ENCODE measurements around the gene IGF1R.

IGF1R gene

DNA sequence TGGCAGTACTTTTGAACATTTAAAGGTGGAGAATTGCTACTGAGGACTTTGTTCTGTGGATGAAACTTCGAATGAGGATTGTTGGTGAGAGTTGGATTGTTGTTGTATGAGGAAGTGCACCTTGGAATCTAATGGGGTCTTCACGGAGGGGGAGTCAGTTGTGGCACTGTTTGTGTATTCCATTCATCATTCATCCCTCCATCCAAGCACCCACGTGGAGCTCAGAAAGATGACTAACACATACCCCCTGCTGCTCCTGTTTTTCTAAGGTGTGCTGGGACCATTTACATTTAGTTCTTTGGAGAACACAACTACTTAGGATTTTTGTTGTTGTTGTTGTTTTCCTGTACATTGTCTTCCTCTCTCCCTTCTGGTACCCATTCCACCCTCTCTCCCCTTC lies 122.6 kb downstream of the IGF1R start:
- no peak for TF ChIP-seq CTCF (IDR thresholded peaks at IDR 0.05; ENCODE audit: low read depth, low read length, missing control alignments)
- DNase-seq (ENCODE audit: low read depth): no peak
- H3K4me3 ChIP-seq (ENCODE audit: low read depth, low read length): no peak overlapping the region

GRCh38 chr15:98771541-98771940 lies 123.2 kb downstream of the IGF1R start:
- TF ChIP-seq CTCF (IDR thresholded peaks at IDR 0.05; ENCODE audit: low read depth, low read length, missing control alignments): no peak
- DNase-seq (ENCODE audit: low read depth): no peak
- no peak overlapping the region for H3K4me3 ChIP-seq (ENCODE audit: low read depth, low read length)

GRCh38 chr15:98772895-98773294 lies 124.6 kb downstream of the IGF1R start:
- no peak for DNase-seq (ENCODE audit: low read depth)
- no peak for TF ChIP-seq CTCF (IDR thresholded peaks at IDR 0.05; ENCODE audit: low read depth, low read length, missing control alignments)
- H3K4me3 ChIP-seq (ENCODE audit: low read depth, low read length): no peak overlapping the region

GRCh38 chr15:98773616-98774015 lies 125.3 kb downstream of the IGF1R start:
- no peak overlapping the region for H3K4me3 ChIP-seq (ENCODE audit: low read depth, low read length)
- no peak for TF ChIP-seq CTCF (IDR thresholded peaks at IDR 0.05; ENCODE audit: low read depth, low read length, missing control alignments)
- DNase-seq (ENCODE audit: low read depth): no peak

DNA sequence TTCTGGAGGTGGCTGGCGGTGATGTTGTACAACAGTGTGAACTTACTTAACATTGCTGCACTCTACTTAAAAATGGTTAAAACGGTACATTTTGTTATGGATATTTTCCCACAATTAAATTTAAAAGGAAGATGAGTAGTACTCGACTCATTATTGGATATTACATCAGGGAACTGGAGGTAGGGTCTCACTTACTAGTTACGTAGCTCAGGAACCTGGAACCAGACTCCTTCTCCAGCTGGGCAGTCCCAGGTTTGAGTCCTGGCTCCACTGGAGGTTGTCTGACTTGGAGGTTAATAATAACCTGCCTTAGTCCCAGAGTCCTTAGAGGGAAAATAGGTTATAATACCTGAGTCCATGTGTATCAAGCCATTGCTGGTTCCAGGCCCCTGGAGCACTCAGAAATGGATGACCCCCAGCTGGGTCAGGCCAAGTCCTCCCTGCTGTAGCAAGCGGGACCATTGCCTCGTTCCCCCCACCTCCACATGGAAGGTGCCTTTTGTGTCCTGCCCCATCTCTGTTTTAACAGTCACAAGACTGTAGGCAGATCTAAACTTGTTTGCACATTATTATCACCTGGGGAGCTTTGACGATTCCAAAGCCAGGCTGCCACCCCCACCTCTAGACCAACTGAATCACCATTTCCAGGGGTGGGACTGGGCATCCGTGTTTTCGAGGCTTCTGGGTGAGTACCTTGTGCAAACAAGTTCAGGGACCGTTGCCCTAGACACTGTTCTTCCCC lies 126.6 kb downstream of the IGF1R start:
- H3K4me3 ChIP-seq (ENCODE audit: low read depth, low read length): no peak overlapping the region
- no peak for TF ChIP-seq CTCF (IDR thresholded peaks at IDR 0.05; ENCODE audit: low read depth, low read length, missing control alignments)
- no peak for DNase-seq (ENCODE audit: low read depth)

DNA sequence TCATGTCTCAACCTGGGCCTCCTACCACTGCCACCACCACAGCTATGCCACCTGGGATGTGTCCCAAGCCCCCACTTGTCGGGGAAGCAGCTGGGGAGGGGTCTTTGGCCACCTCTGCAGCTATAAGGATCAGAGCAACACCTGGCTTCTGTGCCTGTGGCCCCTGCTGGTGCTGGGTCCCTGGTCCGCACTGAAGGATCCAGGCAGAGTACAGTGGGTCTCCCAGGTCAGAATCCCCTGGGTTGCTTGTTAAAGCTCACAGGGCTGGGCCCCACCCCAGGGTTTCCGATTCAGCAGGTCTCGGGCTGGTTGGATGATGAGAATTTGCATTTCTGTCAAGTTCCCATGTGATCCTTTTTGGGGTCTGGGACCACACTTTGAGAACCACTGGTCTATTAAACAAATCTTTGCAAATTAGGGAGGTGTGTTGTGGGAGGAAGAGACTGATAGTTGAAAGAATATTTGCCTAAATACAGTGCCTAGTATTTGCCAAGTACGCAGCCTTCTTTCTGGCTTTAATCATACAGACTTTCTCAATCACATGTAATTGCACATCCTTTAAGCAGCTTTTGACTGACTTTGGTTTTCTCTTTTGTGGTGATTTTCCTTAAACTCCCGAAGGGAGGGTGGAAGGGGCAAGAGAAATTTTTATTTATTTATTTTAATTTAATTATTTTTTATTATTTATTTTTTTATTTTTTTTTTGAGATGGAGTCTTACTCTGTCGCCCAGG lies 127.3 kb downstream of the IGF1R start:
- no peak for DNase-seq (ENCODE audit: low read depth)
- no peak overlapping the region for H3K4me3 ChIP-seq (ENCODE audit: low read depth, low read length)
- no peak for TF ChIP-seq CTCF (IDR thresholded peaks at IDR 0.05; ENCODE audit: low read depth, low read length, missing control alignments)

All from GM12864 (cell line).